PC-3 (cell line): ENCODE measurements around the gene C20orf96. TPM values are rescaled to one million over a fixed set of nuclear protein-coding genes. Genes with fewer than 3 reads are reported as not detected.

Experiments
- ATAC-seq: fragments of 200-7000 bp; cut with Tn5 transposase; 2 replicates; pipeline ENCODE4 v1.9.1; 2020; ENCODE audit warnings: mild to moderate bottlenecking, moderate library complexity
- BruUV-seq: library from RNA; stranded (reverse); fragments of 400-500 nt; replicated peaks from 2 replicates; lab custom pipeline; 2021; lab: Mats Ljungman, UMichigan
- CTCF ChIA-PET: fragments of 300-600 bp; sonication (Branson Sonifier 250); formaldehyde crosslinking; loops from one replicate; lab custom pipeline; 2022; ENCODE audit warnings: antibody characterized with exemption; lab: Charles Lee
- POLR2A ChIA-PET: fragments of 300-600 bp; sonication (Branson Sonifier 250); formaldehyde crosslinking; loops from one replicate; lab custom pipeline; 2022; ENCODE audit warnings: antibody characterized with exemption; ENCODE audit not compliant: unreplicated experiment; lab: Charles Lee
- DNase-seq: peaks from one replicate; pipeline ENCODE4 v3.0.0-alpha.2; 2015
- H2AFZ ChIP-seq: fragments of 300-600 bp; sonication (generic); 2 replicates; pipeline ENCODE4 v1.6.0; 2016; ENCODE audit warnings: antibody characterized with exemption, low read length
- H3F3A ChIP-seq: fragments of 300-600 bp; sonication (generic); one replicate; pipeline ENCODE4 v1.6.0; 2017; ENCODE audit warnings: antibody characterized with exemption, low read length, control low read depth, mild to moderate bottlenecking; ENCODE audit not compliant: unreplicated experiment
- H3K27ac ChIP-seq: fragments of 300-600 bp; sonication (generic); 2 replicates; pipeline ENCODE4 v1.5.1; 2016; ENCODE audit warnings: mild to moderate bottlenecking, low read length
- H3K27me3 ChIP-seq: fragments of 300-600 bp; sonication (generic); 2 replicates; pipeline ENCODE4 v1.6.1; 2016; ENCODE audit warnings: low read length, mixed read lengths
- H3K36me3 ChIP-seq: fragments of 300-600 bp; sonication (generic); 2 replicates; pipeline ENCODE4 v1.6.1; 2016; ENCODE audit warnings: low read depth, mixed run types, low read length, mixed read lengths
- H3K4me1 ChIP-seq: fragments of 300-600 bp; sonication (generic); 2 replicates; pipeline ENCODE4 v1.5.1; 2016; ENCODE audit warnings: low read length; ENCODE audit not compliant: insufficient read depth
- H3K4me2 ChIP-seq: fragments of 300-600 bp; sonication (generic); 2 replicates; pipeline ENCODE4 v1.6.0; 2016; ENCODE audit warnings: low read length
- H3K4me3 ChIP-seq: fragments of 300-600 bp; sonication (generic); 2 replicates; pipeline ENCODE4 v1.5.1; 2016; ENCODE audit warnings: mild to moderate bottlenecking, low read length, mixed read lengths
- H3K79me2 ChIP-seq: fragments of 300-600 bp; sonication (generic); 2 replicates; pipeline ENCODE4 v1.6.1; 2017; ENCODE audit warnings: low read length, mixed read lengths
- H3K9ac ChIP-seq: fragments of 300-600 bp; sonication (generic); 2 replicates; pipeline ENCODE4 v1.6.0; 2016; ENCODE audit warnings: mild to moderate bottlenecking, low read length
- H3K9me2 ChIP-seq: fragments of 300-600 bp; sonication (generic); replicated peaks from 2 replicates; pipeline ENCODE4 v1.6.1; 2016; ENCODE audit warnings: mixed run types, low read length, mixed read lengths
- H3K9me3 ChIP-seq: fragments of 300-600 bp; sonication (generic); 2 replicates; pipeline ENCODE4 v1.6.1; 2016; ENCODE audit warnings: low read length, mixed read lengths
- H4K20me1 ChIP-seq: fragments of 300-600 bp; sonication (generic); 2 replicates; pipeline ENCODE4 v1.6.1; 2016; ENCODE audit warnings: low read length, mixed read lengths
- EZH2 ChIP-seq: fragments of 300-600 bp; sonication (generic); IDR thresholded peaks from one replicate; pipeline ENCODE4 v1.6.1; 2017; ENCODE audit warnings: antibody characterized with exemption, mild to moderate bottlenecking, low read length; ENCODE audit not compliant: unreplicated experiment
- EZH2phosphoT487 ChIP-seq: fragments of 300-600 bp; sonication (generic); IDR thresholded peaks from 2 replicates; pipeline ENCODE4 v1.6.1; 2018; ENCODE audit warnings: mild to moderate bottlenecking, antibody characterized with exemption, low read length, borderline replicate concordance
- intact Hi-C: fragments of 100-400 bp; cut with micrococcal nuclease; formaldehyde crosslinking; loops from 2 replicates; pipeline ENCODE4 v1.9.0; 2023
- total RNA-seq: library from RNA; depleted of rRNA; stranded (reverse); fragments of >200 nt; gene quantifications from 2 replicates; pipeline ENCODE4 v1.2.3, GENCODE V29; 2014
- TF ChIP-seq, protein P1 (sequence below): fragments of 300-600 bp; sonication (generic); conservative IDR thresholded peaks from 2 replicates; pipeline ENCODE4 v1.5.1; 2017; ENCODE audit warnings: antibody characterized with exemption, low read depth, mild to moderate bottlenecking, low read length

C20orf96 gene
- total RNA-seq, 1 experiment from 2014 or later: 3.4 TPM

DNA sequence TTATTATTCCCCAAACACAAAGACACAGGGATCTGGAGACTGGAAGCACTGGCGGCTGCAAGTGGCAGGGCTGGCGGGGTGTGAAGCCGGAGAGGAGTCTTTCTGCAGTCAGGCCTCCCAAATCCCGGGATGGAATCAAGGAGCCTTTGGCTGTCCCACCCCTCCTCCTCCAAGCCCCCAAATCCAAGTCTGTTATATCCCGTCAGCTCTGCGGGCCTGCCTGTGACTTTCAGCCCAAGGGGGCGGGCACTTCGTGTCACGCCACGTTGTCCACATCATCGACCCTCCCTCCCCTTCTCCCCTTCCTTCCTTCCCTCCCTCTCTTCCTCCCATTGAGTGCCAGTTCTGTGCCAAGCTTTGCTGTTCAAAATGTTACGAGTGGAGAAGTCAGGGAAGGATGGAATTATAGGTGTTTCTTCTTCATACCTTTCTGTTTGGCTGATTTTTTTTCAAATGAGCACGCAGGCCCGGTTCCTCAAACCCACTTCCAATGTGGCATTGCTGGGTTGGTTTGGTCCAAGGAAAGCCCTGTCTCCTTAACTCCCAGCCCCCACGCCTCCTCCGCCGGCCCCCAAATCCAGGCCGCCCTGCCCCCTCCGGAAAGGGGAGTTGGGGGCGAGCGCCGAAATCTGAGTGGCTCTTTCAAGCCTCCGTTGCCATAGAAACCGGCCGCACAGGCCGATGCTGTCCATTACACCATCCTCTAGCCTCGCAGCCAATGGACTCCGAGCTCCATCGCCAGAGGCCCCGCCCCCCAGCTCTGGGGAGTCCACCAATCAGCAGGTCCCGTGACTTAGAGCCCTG, 19.5 kb upstream of the C20orf96 start:
- no peak overlapping the region for H2AFZ ChIP-seq
- H3K4me1 ChIP-seq: peaks cover 17% of the 10 kb centered on the region
- BruUV-seq: no TSS peak
- CTCF ChIA-PET: interaction anchor here (0.6 kb wide), 2 partner anchors 13 to 85 kb away, joined by 5 to 6 read pairs; no protein-coding TSS in a partner anchor
- H3K27ac ChIP-seq: no peak overlapping the region
- H3K27me3 ChIP-seq: no peaks in the 10 kb centered on the region
- no peaks in the 10 kb centered on the region for H3K9me3 ChIP-seq
- no peak overlapping the region for H3K4me3 ChIP-seq
- no peaks in the 10 kb centered on the region for H3K36me3 ChIP-seq
- H3K4me2 ChIP-seq: no peak overlapping the region
- TF ChIP-seq, protein P1, sequence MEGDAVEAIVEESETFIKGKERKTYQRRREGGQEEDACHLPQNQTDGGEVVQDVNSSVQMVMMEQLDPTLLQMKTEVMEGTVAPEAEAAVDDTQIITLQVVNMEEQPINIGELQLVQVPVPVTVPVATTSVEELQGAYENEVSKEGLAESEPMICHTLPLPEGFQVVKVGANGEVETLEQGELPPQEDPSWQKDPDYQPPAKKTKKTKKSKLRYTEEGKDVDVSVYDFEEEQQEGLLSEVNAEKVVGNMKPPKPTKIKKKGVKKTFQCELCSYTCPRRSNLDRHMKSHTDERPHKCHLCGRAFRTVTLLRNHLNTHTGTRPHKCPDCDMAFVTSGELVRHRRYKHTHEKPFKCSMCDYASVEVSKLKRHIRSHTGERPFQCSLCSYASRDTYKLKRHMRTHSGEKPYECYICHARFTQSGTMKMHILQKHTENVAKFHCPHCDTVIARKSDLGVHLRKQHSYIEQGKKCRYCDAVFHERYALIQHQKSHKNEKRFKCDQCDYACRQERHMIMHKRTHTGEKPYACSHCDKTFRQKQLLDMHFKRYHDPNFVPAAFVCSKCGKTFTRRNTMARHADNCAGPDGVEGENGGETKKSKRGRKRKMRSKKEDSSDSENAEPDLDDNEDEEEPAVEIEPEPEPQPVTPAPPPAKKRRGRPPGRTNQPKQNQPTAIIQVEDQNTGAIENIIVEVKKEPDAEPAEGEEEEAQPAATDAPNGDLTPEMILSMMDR: no peak
- TF ChIP-seq EZH2phosphoT487 (no peak), EZH2 (no peak)
- no peaks in the 10 kb centered on the region for H3K9me2 ChIP-seq
- no peaks in the 10 kb centered on the region for H3F3A ChIP-seq
- H3K9ac ChIP-seq: no peak overlapping the region
- DNase-seq (no peak), ATAC-seq (no peak)
- H3K79me2 ChIP-seq: no peaks in the 10 kb centered on the region
- intact Hi-C loops: no loop called here
- H4K20me1 ChIP-seq: no peaks in the 10 kb centered on the region
- POLR2A ChIA-PET: no interaction called here

DNA sequence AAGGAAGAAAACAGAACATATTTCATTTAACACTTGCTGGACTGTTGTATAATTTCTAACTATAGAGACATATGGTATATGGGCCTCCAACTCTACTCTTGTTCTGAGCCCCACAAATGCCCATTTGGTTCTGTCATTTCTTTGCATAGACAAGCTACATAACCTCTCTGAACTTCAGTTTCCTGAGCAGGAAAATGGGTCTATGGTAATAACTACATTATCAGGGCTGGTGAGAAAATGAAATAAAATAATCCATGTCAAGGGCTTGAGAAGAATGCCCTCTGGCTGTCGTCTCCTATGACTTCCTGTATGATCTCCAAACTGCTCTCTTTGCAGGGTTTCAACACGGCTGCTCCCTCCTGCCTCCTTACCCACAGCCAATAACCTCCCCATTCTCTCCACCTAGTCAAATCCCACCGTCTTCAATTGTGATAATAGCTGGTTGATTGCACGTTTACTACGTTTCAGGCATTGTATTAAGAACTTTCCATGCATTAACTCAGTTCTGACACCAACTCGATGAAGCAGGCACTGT, 18.8 kb upstream of the C20orf96 start:
- Histone ChIP-seq H3K4me3 (no peak overlapping the region), H2AFZ (no peak overlapping the region)

More for the DNA sequence above, 18.8 kb upstream of the C20orf96 start:
- Histone ChIP-seq H3K9ac (no peak overlapping the region), H3K79me2 (no peaks in the 10 kb centered on the region), H4K20me1 (no peaks in the 10 kb centered on the region), H3K9me3 (no peaks in the 10 kb centered on the region), H3K36me3 (no peaks in the 10 kb centered on the region), H3K4me1 (peaks cover 13% of the 10 kb centered on the region), H3K9me2 (no peaks in the 10 kb centered on the region), H3K4me2 (no peak overlapping the region), H3F3A (no peaks in the 10 kb centered on the region), H3K27me3 (no peaks in the 10 kb centered on the region), H3K27ac (no peak overlapping the region)
- ChIA-PET CTCF (no interaction called here), POLR2A (no interaction called here)
- ATAC-seq (no peak), DNase-seq (no peak)
- no peak for TF ChIP-seq EZH2phosphoT487
- TF ChIP-seq, protein P1: no peak
- BruUV-seq: no TSS peak
- intact Hi-C loops: no loop called here
